GM19438 (cell line): Measurements from ENCODE around the gene PKD1.
"Not testable (repeated sequence)": the region's sequence is repeated elsewhere in the genome, so short reads cannot be mapped to it uniquely, and the experiment has no call there.

Experiments
- ATAC-seq: cut with Tn5 transposase; IDR thresholded peaks from one replicate; pipeline ENCODE4 v1.9.1; 2021; ENCODE audit warnings: low read depth; ENCODE audit not compliant: unreplicated experiment

Gene PKD1

GRCh38 chr16:2152695-2153506, 17.2 kb upstream of the PKD1 start:
- no peak for ATAC-seq

DNA sequence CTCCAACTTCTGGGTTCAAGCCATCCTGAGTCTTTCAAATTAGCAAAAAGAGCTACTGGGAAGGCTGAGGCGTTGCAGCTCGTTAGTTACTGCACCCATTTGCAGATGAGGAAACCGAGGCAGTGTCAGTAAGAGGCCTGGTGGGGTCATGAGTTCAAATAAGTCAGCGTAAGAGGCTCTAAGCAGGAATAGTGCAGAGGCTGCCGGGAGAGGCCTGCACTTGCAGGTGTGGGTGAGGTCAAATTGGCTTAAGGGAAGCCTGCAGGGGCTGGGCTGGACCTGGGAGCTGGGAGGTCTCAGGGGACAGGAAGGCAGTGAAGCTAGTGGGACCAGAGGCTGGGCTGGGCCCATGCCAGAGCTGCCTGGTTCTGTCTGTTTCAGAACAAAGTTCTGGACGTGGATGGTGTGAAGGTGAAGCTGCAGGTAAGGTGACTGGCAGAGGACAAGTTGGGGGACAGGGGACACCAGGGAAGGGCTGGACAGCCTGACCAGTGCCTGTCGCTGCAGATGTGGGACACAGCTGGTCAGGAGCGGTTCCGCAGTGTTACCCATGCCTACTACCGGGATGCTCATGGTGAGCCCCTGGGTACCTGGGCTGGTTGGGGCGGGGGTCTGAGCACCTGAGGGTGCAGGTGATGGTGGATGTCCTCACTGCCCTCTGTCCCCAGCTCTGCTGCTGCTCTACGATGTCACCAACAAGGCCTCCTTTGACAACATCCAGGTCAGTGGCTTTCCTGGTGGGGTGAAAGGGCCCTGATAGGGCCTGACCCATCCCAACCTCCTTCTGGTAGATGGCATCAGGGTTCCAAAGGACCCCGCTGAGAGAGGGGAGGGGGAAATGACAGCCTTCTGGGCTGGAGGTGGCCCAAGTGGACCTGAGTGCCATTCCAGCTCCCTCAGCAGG, 15.7 kb upstream of the PKD1 start:
- no peak for ATAC-seq

- ATAC-seq = no peak
These were observed 14.9 kb upstream of the PKD1 start for GRCh38 chr16:2150418-2151187.

- ATAC-seq = no peak
These were observed 14.1 kb upstream of the PKD1 start for GRCh38 chr16:2149630-2150417.

GRCh38 chr16:2148714-2149629, 13.3 kb upstream of the PKD1 start:
- ATAC-seq = no peak

- no peak for ATAC-seq
These were observed 12.4 kb upstream of the PKD1 start, which contains the start of gene RAB26 for GRCh38 chr16:2147981-2148671. RAB26 (plus strand) TSS chr16:2148625; CDS start chr16:2148784, 159 bp downstream.

DNA sequence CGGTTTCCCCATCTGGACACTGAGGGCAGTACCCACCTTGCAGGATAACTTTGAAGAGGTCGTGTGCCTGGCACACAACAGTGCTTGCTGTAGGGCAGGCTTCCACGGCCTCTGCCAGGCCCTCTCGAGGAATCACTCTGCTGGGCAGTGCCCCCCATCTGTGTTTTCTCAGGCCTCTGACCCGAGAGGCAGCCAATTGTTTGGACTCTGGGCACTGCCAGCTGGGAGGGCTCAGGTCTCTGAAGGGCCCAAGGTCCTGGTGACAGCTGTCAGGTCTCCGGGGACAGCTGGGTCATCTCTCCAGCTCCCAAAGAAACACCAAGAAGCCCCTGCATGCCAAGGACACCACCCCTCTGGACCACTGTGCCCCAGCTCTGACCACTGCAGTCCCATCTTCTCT, 11.7 kb upstream of the PKD1 start:
- ATAC-seq = no peak

DNA sequence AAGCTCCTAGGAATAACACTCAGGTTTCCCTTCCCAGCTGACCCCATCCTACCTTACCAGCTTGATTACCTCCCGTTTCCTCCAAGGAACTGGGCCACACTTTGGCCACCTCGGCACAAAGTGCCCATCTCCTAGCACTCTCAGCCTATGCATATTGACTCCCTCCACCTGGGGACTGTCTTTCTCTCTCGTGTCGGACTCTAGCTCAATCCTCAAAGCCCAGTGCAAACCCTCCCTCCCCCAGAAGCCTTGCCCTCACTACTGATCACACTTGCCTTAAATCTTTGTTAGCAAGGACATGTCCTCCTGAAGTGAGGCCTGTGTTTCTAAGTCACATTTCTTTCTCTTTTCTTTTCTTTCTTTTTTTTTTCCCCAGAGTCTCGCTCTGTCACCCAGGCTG, 10.1 kb upstream of the PKD1 start:
- ATAC-seq = no peak

GRCh38 chr16:2143878-2144485, 8.3 kb upstream of the PKD1 start:
- no peak for ATAC-seq

GRCh38 chr16:2142942-2143877, 7.5 kb upstream of the PKD1 start:
- ATAC-seq = no peak

GRCh38 chr16:2135071-2135470, 627 bp downstream of the PKD1 start:
- ATAC-seq = not testable (repeated sequence)

- ATAC-seq = not testable (repeated sequence)
These were observed 1.9 kb downstream of the PKD1 start for GRCh38 chr16:2133797-2134196.

DNA sequence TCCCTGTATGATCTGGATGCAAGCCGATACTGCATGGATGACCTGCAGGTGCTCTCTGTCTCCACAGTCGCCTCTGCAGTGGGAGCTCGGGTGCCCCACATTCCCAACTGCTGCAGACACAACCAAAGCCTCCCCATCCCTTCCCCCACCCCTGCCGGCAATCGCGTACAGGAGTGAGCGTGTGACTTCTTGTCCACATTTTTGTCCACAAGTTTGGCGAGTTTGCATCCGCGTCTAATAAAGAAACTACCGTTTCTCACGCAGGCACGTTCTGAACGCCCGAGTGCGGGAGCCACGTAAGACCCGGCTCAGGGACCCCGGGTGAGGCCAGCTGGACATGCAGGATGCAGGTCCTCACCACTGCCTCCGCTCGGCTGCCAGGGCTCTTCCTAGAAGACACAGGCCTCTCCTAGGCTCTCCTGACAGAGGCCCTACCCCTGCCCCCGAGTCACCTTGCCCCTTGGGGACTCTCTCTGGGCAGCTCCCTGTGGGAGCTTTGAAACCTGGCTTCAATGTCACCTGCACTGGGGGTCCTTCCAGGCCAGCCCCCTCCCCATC, 5.7 kb downstream of the PKD1 start:
- not testable (repeated sequence) for ATAC-seq

DNA sequence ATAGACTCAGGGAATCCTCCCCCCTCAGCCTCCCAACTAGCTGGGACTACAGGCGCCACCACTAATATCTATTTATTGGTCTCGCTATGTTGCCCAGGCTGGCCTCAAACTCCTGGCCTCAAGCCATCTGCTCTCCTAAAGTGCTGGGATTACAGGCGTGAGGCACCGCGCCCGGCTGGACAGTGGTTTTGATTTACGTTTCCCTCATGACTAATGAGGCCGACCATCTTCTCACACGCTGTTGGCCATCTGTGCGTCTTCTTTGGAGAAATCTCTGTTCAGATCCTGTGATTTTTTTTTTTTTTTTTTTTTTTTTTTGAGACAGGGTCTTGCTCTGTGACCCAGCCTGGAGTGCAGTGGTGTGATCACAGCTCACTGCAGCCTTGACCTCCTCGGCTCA, 6.4 kb downstream of the PKD1 start:
- not testable (repeated sequence) for ATAC-seq

GRCh38 chr16:2127630-2128280, 7.9 kb downstream of the PKD1 start:
- not testable (repeated sequence) for ATAC-seq

- not testable (repeated sequence) for ATAC-seq
These were observed 8.7 kb downstream of the PKD1 start for GRCh38 chr16:2126928-2127556.
